IMR-90 (cell line): ENCODE data around the gene CPSF2. TPM values are rescaled to one million over a fixed set of nuclear protein-coding genes. Genes with fewer than 3 reads are reported as not detected.

ENCODE experiments used
- ATAC-seq: fragments of 200-7000 bp; cut with Tn5 transposase; 2 replicates; pipeline ENCODE4 v1.9.1; 2020; ENCODE audit warnings: low read depth, mild to moderate bottlenecking, moderate library complexity
- BruUV-seq: library from RNA; stranded (reverse); fragments of 400-500 nt; replicated peaks from 2 replicates; lab custom pipeline; 2021; lab: Mats Ljungman, UMichigan
- CTCF ChIA-PET: fragments of 300-600 bp; formaldehyde crosslinking; extraction: SDS; loops from one replicate; lab custom pipeline; 2021; ENCODE audit warnings: antibody characterized with exemption; lab: Yijun Ruan, JAX
- POLR2A ChIA-PET: fragments of 300-600 bp; sonication (Branson Sonifier 250); formaldehyde crosslinking; loops from one replicate; lab custom pipeline; 2022; ENCODE audit warnings: antibody characterized with exemption; ENCODE audit not compliant: unreplicated experiment; lab: Charles Lee
- DNase-seq: peaks from one replicate; pipeline ENCODE4 v3.0.0; 2013
- H2AFZ ChIP-seq: replicated peaks from 2 replicates; pipeline ENCODE3; 2013; ENCODE audit warnings: low read length, mild to moderate bottlenecking; ENCODE audit not compliant: poor library complexity
- H2AK5ac ChIP-seq: 2 replicates; pipeline ENCODE4 v1.6.1; 2013; ENCODE audit warnings: low read depth, low read length, inconsistent platforms
- H2AK9ac ChIP-seq: replicated peaks from 2 replicates; pipeline ENCODE3; 2013; ENCODE audit warnings: mild to moderate bottlenecking, low read depth, low read length, moderate library complexity; ENCODE audit not compliant: poor library complexity
- H2BK120ac ChIP-seq: 2 replicates; pipeline ENCODE4 v1.6.1; 2013; ENCODE audit warnings: low read depth, low read length, inconsistent platforms
- H2BK15ac ChIP-seq: 3 replicates; pipeline ENCODE4 v1.6.1; 2013; ENCODE audit warnings: low read depth, low read length, inconsistent platforms
- H2BK20ac ChIP-seq: 2 replicates; pipeline ENCODE4 v1.6.1; 2013; ENCODE audit warnings: low read depth, mild to moderate bottlenecking, inconsistent platforms, low read length, moderate library complexity
- H2BK5ac ChIP-seq: 2 replicates; pipeline ENCODE4 v1.6.1; 2013; ENCODE audit warnings: mild to moderate bottlenecking, low read depth, low read length, inconsistent platforms; ENCODE audit not compliant: poor library complexity, severe bottlenecking
- H3K14ac ChIP-seq: replicated peaks from 2 replicates; pipeline ENCODE4 v1.6.1; 2013; ENCODE audit warnings: low read depth, low read length, inconsistent platforms
- H3K18ac ChIP-seq: 2 replicates; pipeline ENCODE4 v1.6.1; 2013; ENCODE audit warnings: low read depth, low read length, control low read depth
- H3K23ac ChIP-seq: 2 replicates; pipeline ENCODE4 v1.6.1; 2013; ENCODE audit warnings: low read depth, low read length, inconsistent platforms
- H3K27ac ChIP-seq: 2 replicates; pipeline ENCODE4 v1.5.1; 2013; ENCODE audit warnings: mild to moderate bottlenecking, control low read depth, low read length; ENCODE audit not compliant: insufficient read depth
- H3K27me3 ChIP-seq: 2 replicates; pipeline ENCODE4 v1.6.1; 2013; ENCODE audit warnings: low read length; ENCODE audit not compliant: control insufficient read depth, insufficient read depth
- H3K36me3 ChIP-seq: 2 replicates; pipeline ENCODE4 v1.6.1; 2013; ENCODE audit warnings: low read length, mixed read lengths; ENCODE audit not compliant: control insufficient read depth, insufficient read depth
- H3K4ac ChIP-seq: 2 replicates; pipeline ENCODE4 v1.6.1; 2013; ENCODE audit warnings: low read depth, low read length, inconsistent platforms
- H3K4me1 ChIP-seq: 2 replicates; pipeline ENCODE4 v1.6.1; 2013; ENCODE audit warnings: low read length, mixed read lengths; ENCODE audit not compliant: control insufficient read depth, insufficient read depth
- H3K4me2 ChIP-seq: 2 replicates; pipeline ENCODE4 v1.6.1; 2013; ENCODE audit warnings: low read depth, mild to moderate bottlenecking, control low read depth, low read length, moderate library complexity
- H3K4me3 ChIP-seq: 2 replicates; pipeline ENCODE4 v1.5.1; 2013; ENCODE audit warnings: low read depth, mild to moderate bottlenecking, control low read depth, low read length, moderate library complexity; ENCODE audit not compliant: insufficient read depth
- H3K56ac ChIP-seq: 2 replicates; pipeline ENCODE4 v1.6.1; 2013; ENCODE audit warnings: low read length, inconsistent platforms; ENCODE audit not compliant: insufficient read depth; ENCODE audit errors: extremely low read depth
- H3K79me1 ChIP-seq, 2 experiments: 2 replicates each; pipeline ENCODE4 v1.6.1; 2013; ENCODE audit warnings: low read length in 2 of 2, inconsistent platforms in 1 of 2, low read depth in 1 of 2
- H3K9ac ChIP-seq: 2 replicates; pipeline ENCODE4 v1.6.1; 2013; ENCODE audit warnings: low read depth, low read length, control low read depth
- H3K9me1 ChIP-seq: 2 replicates; pipeline ENCODE4 v1.6.1; 2013; ENCODE audit warnings: low read length, inconsistent platforms; ENCODE audit not compliant: insufficient read depth
- H3K9me3 ChIP-seq: 2 replicates; pipeline ENCODE4 v1.6.1; 2013; ENCODE audit warnings: low read length; ENCODE audit not compliant: control insufficient read depth, insufficient read depth
- H4K20me1 ChIP-seq: 2 replicates; pipeline ENCODE4 v1.6.1; 2013; ENCODE audit warnings: low read length, inconsistent platforms; ENCODE audit not compliant: insufficient read depth
- H4K5ac ChIP-seq: 2 replicates; pipeline ENCODE4 v1.6.1; 2013; ENCODE audit warnings: mild to moderate bottlenecking, low read depth, low read length, control low read depth
- H4K8ac ChIP-seq, 2 experiments: 2 replicates each; pipeline ENCODE4 v1.6.1; 2013; ENCODE audit warnings: low read depth in 2 of 2, low read length in 2 of 2, control low read depth in 1 of 2, inconsistent platforms in 1 of 2
- H4K91ac ChIP-seq: 2 replicates; pipeline ENCODE4 v1.6.1; 2013; ENCODE audit warnings: low read depth, low read length, inconsistent platforms; ENCODE audit not compliant: insufficient read depth
- CEBPB ChIP-seq: IDR thresholded peaks from 2 replicates; pipeline ENCODE4 v1.6.1; 2012; ENCODE audit warnings: low read depth, low read length, improper control_type of control experiment
- MAZ ChIP-seq: IDR thresholded peaks from 2 replicates; pipeline ENCODE4 v1.6.1; 2012; ENCODE audit warnings: low read depth, mild to moderate bottlenecking, low read length, improper control_type of control experiment, moderate library complexity, borderline replicate concordance
- WGBS, 2 experiments: methylation state at CpG; one replicate each; pipeline versions ENCODE4 v1.1.5 to v1.1.7; 2013; ENCODE audit warnings: missing lambda C conversion rate in 2 of 2; ENCODE audit not compliant: insufficient read length in 1 of 2; ENCODE audit errors: extremely low coverage in 2 of 2; 5-methylcytosine and 5-hydroxymethylcytosine counted together
- dilution Hi-C: fragments of 300-500 bp; cut with HindIII; formaldehyde crosslinking; loops from one replicate; pipeline ENCODE4 v1.14.3; 2018; ENCODE audit warnings: low sequenced_read_pairs; ENCODE audit not compliant: unreplicated experiment
- in situ Hi-C: fragments of 300-500 bp; cut with MboI; formaldehyde crosslinking; loops from 3 replicates; pipeline ENCODE4 v1.14.3; 2019; ENCODE audit warnings: low sequenced_read_pairs, inconsistent platforms, mixed read lengths
- intact Hi-C: fragments of 100-400 bp; cut with micrococcal nuclease; formaldehyde crosslinking; loops from 2 replicates; pipeline ENCODE4 v1.10.0; 2022
- polyA plus RNA-seq, 3 experiments: library from polyadenylated mRNA; depleted of rRNA; stranded (reverse); fragments of >200 nt; gene quantifications; 2 replicates each; pipeline ENCODE4 v1.2.3, GENCODE V29; 2012; ENCODE audit warnings: low replicate concordance in 1 of 3
- total RNA-seq: library from RNA; depleted of rRNA; stranded (reverse); fragments of >200 nt; gene quantifications from 2 replicates; pipeline ENCODE4 v1.2.3, GENCODE V29; 2012
- TF ChIP-seq, protein P1 (sequence below): conservative IDR thresholded peaks from 2 replicates; pipeline ENCODE4 v1.5.1; 2012; ENCODE audit warnings: mild to moderate bottlenecking, low read depth, low read length, improper control_type of control experiment

Gene CPSF2
- total and polyA plus RNA-seq, 2 of the 4 experiments (the other 2 are of a cell fraction), result 18.5 to 30.6 TPM

GRCh38 chr14:92198804-92199203 is 77.0 kb downstream of the CPSF2 start:
- ChIA-PET CTCF (no interaction called here), POLR2A (no interaction called here)
- Histone ChIP-seq H2AK5ac (no peak overlapping the region), H3K36me3 (no peaks in the 10 kb centered on the region), H3K56ac (no peak overlapping the region), H4K20me1 (no peaks in the 10 kb centered on the region), H3K23ac (no peak overlapping the region), H3K79me1 (no peaks in the 10 kb centered on the region), H2BK5ac (no peak overlapping the region), H2BK15ac (no peak overlapping the region), H3K4me2 (no peak overlapping the region), H4K8ac (no peak overlapping the region), H2AK9ac (no peak overlapping the region), H3K9ac (no peak overlapping the region), H4K91ac (no peak overlapping the region), H4K5ac (no peak overlapping the region), H3K9me1 (no peaks in the 10 kb centered on the region), H2BK120ac (no peak overlapping the region), H3K27me3 (peaks cover 16% of the 10 kb centered on the region), H3K9me3 (no peaks in the 10 kb centered on the region), H3K18ac (no peak overlapping the region), H3K4me1 (no peaks in the 10 kb centered on the region), H3K14ac (no peak overlapping the region), H3K27ac (no peak overlapping the region), H3K4me3 (no peak overlapping the region), H3K4ac (no peak overlapping the region), H2AFZ (no peak overlapping the region), H2BK20ac (no peak overlapping the region)
- WGBS, 2 experiments, result 80% methylated on average over 1 of the region's 5 CpGs; no CpG with 5 or more reads in 1 of the 2 experiments
- in situ Hi-C loops (no loop called here), dilution Hi-C loops (no loop called here), intact Hi-C loops (no loop called here)
- ATAC-seq (no peak), DNase-seq (no peak)
- no peak for TF ChIP-seq CEBPB
- no peak for TF ChIP-seq MAZ
- TF ChIP-seq, protein P1, sequence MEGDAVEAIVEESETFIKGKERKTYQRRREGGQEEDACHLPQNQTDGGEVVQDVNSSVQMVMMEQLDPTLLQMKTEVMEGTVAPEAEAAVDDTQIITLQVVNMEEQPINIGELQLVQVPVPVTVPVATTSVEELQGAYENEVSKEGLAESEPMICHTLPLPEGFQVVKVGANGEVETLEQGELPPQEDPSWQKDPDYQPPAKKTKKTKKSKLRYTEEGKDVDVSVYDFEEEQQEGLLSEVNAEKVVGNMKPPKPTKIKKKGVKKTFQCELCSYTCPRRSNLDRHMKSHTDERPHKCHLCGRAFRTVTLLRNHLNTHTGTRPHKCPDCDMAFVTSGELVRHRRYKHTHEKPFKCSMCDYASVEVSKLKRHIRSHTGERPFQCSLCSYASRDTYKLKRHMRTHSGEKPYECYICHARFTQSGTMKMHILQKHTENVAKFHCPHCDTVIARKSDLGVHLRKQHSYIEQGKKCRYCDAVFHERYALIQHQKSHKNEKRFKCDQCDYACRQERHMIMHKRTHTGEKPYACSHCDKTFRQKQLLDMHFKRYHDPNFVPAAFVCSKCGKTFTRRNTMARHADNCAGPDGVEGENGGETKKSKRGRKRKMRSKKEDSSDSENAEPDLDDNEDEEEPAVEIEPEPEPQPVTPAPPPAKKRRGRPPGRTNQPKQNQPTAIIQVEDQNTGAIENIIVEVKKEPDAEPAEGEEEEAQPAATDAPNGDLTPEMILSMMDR, result no peak
- no TSS peak for BruUV-seq
